T-cell (primary cell): ENCODE data around the gene CENPM. TPM values are rescaled to one million over a fixed set of nuclear protein-coding genes. Genes with fewer than 3 reads are reported as not detected.

Source experiments
- ATAC-seq, 4 experiments: fragments of 200-7000 bp in 3 of 4; fragments of 150-1000 bp in 1 of 4; cut with Tn5 transposase; replicated peaks in 1 of 4; 1 replicate in 3 of 4; 2 replicates in 1 of 4; pipeline ENCODE4 v1.10.0; 2021; ENCODE audit warnings: moderate library complexity in 3 of 4, mild to moderate bottlenecking in 2 of 4, moderate number of reproducible peaks in 1 of 4
- CTCF ChIA-PET, 2 donors: fragments of 300-600 bp; sonication (Branson Sonifier 250); formaldehyde crosslinking; loops; one replicate each; lab custom pipeline; 2022; ENCODE audit warnings: antibody characterized with exemption in 2 of 2; lab: Charles Lee
- POLR2A ChIA-PET, 2 donors: fragments of 300-600 bp; sonication (Branson Sonifier 250); formaldehyde crosslinking; loops; one replicate each; lab custom pipeline; 2022; ENCODE audit warnings: antibody characterized with exemption in 2 of 2; lab: Charles Lee
- DNase-seq, 35 experiments: peaks; one replicate each; pipeline versions ENCODE4 v3.0.0 to v3.0.0-alpha.2; 2013 to 2023
- H3K27ac ChIP-seq: one replicate; pipeline ENCODE4 v1.5.1; 2013; ENCODE audit warnings: low read length
- H3K27me3 ChIP-seq, 2 experiments: replicated peaks in 1 of 2; 1 replicate in 1 of 2; 2 replicates in 1 of 2; pipeline versions ENCODE4 v1.6.1 to v1.7.0; 2013; ENCODE audit warnings: low read length in 1 of 2, mixed read lengths in 1 of 2; ENCODE audit not compliant: control insufficient read depth in 2 of 2, insufficient read depth in 2 of 2; ENCODE audit errors: extremely low read depth in 1 of 2
- H3K36me3 ChIP-seq, 2 donors: 1 replicate in 1 of 2; 2 replicates in 1 of 2; pipeline versions ENCODE4 v1.6.1 to v1.7.0; 2013; ENCODE audit warnings: low read length in 1 of 2; ENCODE audit not compliant: control insufficient read depth in 2 of 2, insufficient read depth in 1 of 2; ENCODE audit errors: extremely low read depth in 1 of 2
- H3K4me1 ChIP-seq, 2 experiments: 1 replicate in 1 of 2; 2 replicates in 1 of 2; pipeline versions ENCODE4 v1.6.1 to v1.7.0; 2013; ENCODE audit warnings: low read length in 2 of 2, mixed read lengths in 1 of 2; ENCODE audit not compliant: insufficient read depth in 2 of 2, control insufficient read depth in 1 of 2; ENCODE audit errors: extremely low read depth in 1 of 2
- H3K4me3 ChIP-seq, 2 donors: 1 replicate in 1 of 2; 2 replicates in 1 of 2; pipeline versions ENCODE4 v1.5.1 to v1.7.0; 2013; ENCODE audit warnings: mild to moderate bottlenecking in 2 of 2, low read length in 1 of 2, moderate library complexity in 1 of 2; ENCODE audit not compliant: control insufficient read depth in 1 of 2; ENCODE audit errors: extremely low read depth in 1 of 2
- H3K9me3 ChIP-seq: 2 replicates; pipeline ENCODE4 v1.7.0; 2013
- H3K27ac Mint-ChIP-seq, 2 donors: one replicate each; pipeline ENCODE4 v1.8.0; 2020 to 2021; ENCODE audit warnings: mild to moderate bottlenecking in 2 of 2, mixed read lengths in 2 of 2
- H3K27me3 Mint-ChIP-seq, 2 donors: one replicate each; pipeline ENCODE4 v1.8.0; 2021 to 2022; ENCODE audit warnings: mixed read lengths in 2 of 2
- H3K36me3 Mint-ChIP-seq: one replicate; pipeline ENCODE4 v1.8.0; 2021; ENCODE audit warnings: mixed read lengths
- H3K4me1 Mint-ChIP-seq, 3 donors: one replicate each; pipeline ENCODE4 v1.8.0; 2020 to 2022; ENCODE audit warnings: mixed read lengths in 3 of 3, mild to moderate bottlenecking in 1 of 3
- H3K4me3 Mint-ChIP-seq, 3 donors: one replicate each; pipeline ENCODE4 v1.8.0; 2020 to 2022; ENCODE audit warnings: mild to moderate bottlenecking in 3 of 3, mixed read lengths in 3 of 3, moderate library complexity in 3 of 3
- H3K9me3 Mint-ChIP-seq, 3 donors: one replicate each; pipeline ENCODE4 v1.8.0; 2020 to 2022; ENCODE audit warnings: mixed read lengths in 3 of 3
- WGBS: methylation state at CpG from one replicate; pipeline ENCODE4 v1.1.5; 2013; ENCODE audit warnings: missing lambda C conversion rate; ENCODE audit not compliant: insufficient coverage; 5-methylcytosine and 5-hydroxymethylcytosine counted together
- total RNA-seq, 35 experiments: library from RNA in 6 of 35; stranded (reverse) in 6 of 35; fragments of 120-200 nt in 1 of 35; gene quantifications; one replicate each; pipeline versions ENCODE4 v1.2.1 to v1.2.4 and lab custom pipeline; 2013 to 2026

The CENPM gene
- total RNA-seq, 5 donors from 2014 or later (not counting 1 experiment from before 2014, with no cell fraction given) = 5.1 to 16.7 (median 7.9) TPM

GRCh38 chr22:41935509-41935908 is 11.4 kb downstream of the CENPM start:
- H3K27me3 Mint-ChIP-seq = no peaks in the 10 kb centered on the region
- peaks cover 19 to 47% (median 31%) of the 10 kb centered on the region in 3 donors for H3K4me1 Mint-ChIP-seq
- peak overlapping the region in 1 of 2 donors; percentile 70 for H3K27ac Mint-ChIP-seq
- Histone ChIP-seq H3K4me3 (no peak overlapping the region), H3K4me1 (peaks cover under 1 to 32% of the 10 kb centered on the region in 2 experiments), H3K27ac (peak overlapping the region; percentile 23), H3K36me3 (no peaks in the 10 kb centered on the region), H3K9me3 (no peaks in the 10 kb centered on the region), H3K27me3 (no peaks in the 10 kb centered on the region)
- no peak overlapping the region for H3K4me3 Mint-ChIP-seq
- no peaks in the 10 kb centered on the region for H3K9me3 Mint-ChIP-seq
- 98% methylated on average over 9 of the region's 9 CpGs for WGBS
- DNase-seq (no peak), ATAC-seq (no peak)
- ChIA-PET CTCF (no interaction called here), POLR2A (interaction anchor here (0.6 to 0.9 kb wide), 2 partner anchors 9 to 27 kb away, joined by 4 to 5 read pairs; no protein-coding TSS in a partner anchor)
- H3K36me3 Mint-ChIP-seq = no peaks in the 10 kb centered on the region

GRCh38 chr22:41935015-41935351 is 12.0 kb downstream of the CENPM start:
- peak overlapping the region; percentile 39 to 43 for H3K27ac Mint-ChIP-seq

GRCh38 chr22:41934284-41935014 is 12.5 kb downstream of the CENPM start:
- 98% methylated on average over 8 of the region's 17 CpGs for WGBS
- H3K36me3 Mint-ChIP-seq = no peaks in the 10 kb centered on the region
- CTCF ChIA-PET = no interaction called here
- Histone ChIP-seq H3K4me1 (peaks cover 0 to 21% of the 10 kb centered on the region in 2 experiments), H3K27ac (no peak overlapping the region), H3K4me3 (no peak overlapping the region), H3K27me3 (no peaks in the 10 kb centered on the region), H3K36me3 (no peaks in the 10 kb centered on the region), H3K9me3 (no peaks in the 10 kb centered on the region)
- H3K9me3 Mint-ChIP-seq = no peaks in the 10 kb centered on the region
- POLR2A ChIA-PET = interaction anchor here in 1 of 2 donors (0.6 to 0.9 kb wide), 2 partner anchors 11 to 459 kb away, joined by 3 to 6 read pairs; no protein-coding TSS in a partner anchor
- ATAC-seq (no peak), DNase-seq (no peak)
- H3K27ac Mint-ChIP-seq = peak overlapping the region; percentile 39 to 43
- H3K4me3 Mint-ChIP-seq = no peak overlapping the region
- H3K27me3 Mint-ChIP-seq = no peaks in the 10 kb centered on the region
- peaks cover 8 to 37% (median 20%) of the 10 kb centered on the region in 3 donors for H3K4me1 Mint-ChIP-seq

More at GRCh38 chr22:41935015-41935351, 12.0 kb downstream of the CENPM start:
- Histone ChIP-seq H3K4me3 (no peak overlapping the region), H3K27ac (no peak overlapping the region), H3K36me3 (no peaks in the 10 kb centered on the region), H3K27me3 (no peaks in the 10 kb centered on the region), H3K9me3 (no peaks in the 10 kb centered on the region), H3K4me1 (peaks cover 0 to 26% of the 10 kb centered on the region in 2 experiments)
- ChIA-PET POLR2A (interaction anchor here in 1 of 2 donors (0.9 kb wide), 2 partner anchors 11 to 27 kb away, joined by 3 to 5 read pairs; no protein-coding TSS in a partner anchor), CTCF (no interaction called here)
- 100% methylated on average over 1 of the region's 4 CpGs for WGBS
- DNase-seq (no peak), ATAC-seq (no peak)
- no peaks in the 10 kb centered on the region for H3K9me3 Mint-ChIP-seq
- H3K36me3 Mint-ChIP-seq = no peaks in the 10 kb centered on the region
- H3K4me1 Mint-ChIP-seq = peaks cover 13 to 42% (median 26%) of the 10 kb centered on the region in 3 donors
- no peaks in the 10 kb centered on the region for H3K27me3 Mint-ChIP-seq
- H3K4me3 Mint-ChIP-seq = no peak overlapping the region

- H3K4me1 ChIP-seq = peaks cover 0 to 19% of the 10 kb centered on the region in 2 experiments
- no peak overlapping the region for H3K27ac Mint-ChIP-seq
- ATAC-seq = peak in 1 of 4 experiments; percentile 6
These were observed 13.4 kb downstream of the CENPM start for GRCh38 chr22:41933411-41934177.

DNA sequence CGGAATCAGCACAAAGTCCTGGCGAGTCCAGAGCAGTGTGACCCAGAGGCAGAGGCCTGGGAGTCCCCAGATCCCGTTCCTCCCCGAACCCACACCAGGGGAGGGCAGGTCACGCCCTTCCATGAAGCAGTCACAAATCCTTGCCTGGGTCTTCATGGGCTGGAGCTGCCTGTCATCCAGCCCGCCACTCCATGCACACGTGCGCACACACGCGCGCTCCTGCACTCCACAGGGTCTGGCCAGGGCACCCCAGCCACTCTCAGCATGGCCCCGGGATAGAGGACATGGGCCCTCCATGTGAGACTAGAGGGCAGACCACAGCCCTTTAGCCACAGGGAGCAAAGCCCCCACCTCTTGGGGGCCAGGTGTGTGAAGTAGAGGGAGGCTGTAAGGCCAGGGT is 14.6 kb downstream of the CENPM start:
- Histone ChIP-seq H3K4me3 (no peak overlapping the region), H3K4me1 (peaks cover 0 to 22% of the 10 kb centered on the region in 2 experiments), H3K9me3 (no peaks in the 10 kb centered on the region), H3K27ac (no peak overlapping the region), H3K36me3 (no peaks in the 10 kb centered on the region), H3K27me3 (no peaks in the 10 kb centered on the region)
- Mint-ChIP-seq H3K27ac (peak overlapping the region in 1 of 2 donors; percentile 6), H3K27me3 (no peaks in the 10 kb centered on the region), H3K4me3 (no peak overlapping the region), H3K36me3 (no peaks in the 10 kb centered on the region), H3K9me3 (no peaks in the 10 kb centered on the region), H3K4me1 (peaks cover 10 to 38% (median 11%) of the 10 kb centered on the region in 3 donors)
- CTCF ChIA-PET = no interaction called here
- ATAC-seq (no peak), DNase-seq (no peak)
- 94% methylated on average over 11 of the region's 12 CpGs for WGBS
- POLR2A ChIA-PET = no interaction called here

More at GRCh38 chr22:41933411-41934177, 13.4 kb downstream of the CENPM start:
- Mint-ChIP-seq H3K4me3 (no peak overlapping the region), H3K27me3 (no peaks in the 10 kb centered on the region), H3K36me3 (no peaks in the 10 kb centered on the region), H3K4me1 (peaks cover 0 to 35% (median 12%) of the 10 kb centered on the region in 3 donors), H3K9me3 (no peaks in the 10 kb centered on the region)
- CTCF ChIA-PET = no interaction called here
- Histone ChIP-seq H3K27me3 (no peaks in the 10 kb centered on the region), H3K9me3 (no peaks in the 10 kb centered on the region), H3K36me3 (no peaks in the 10 kb centered on the region), H3K4me3 (no peak overlapping the region), H3K27ac (peak overlapping the region; percentile 24)
- WGBS = 82% methylated on average over 11 of the region's 16 CpGs
- POLR2A ChIA-PET = interaction anchor here in 1 of 2 donors (0.6 kb wide), 1 partner anchor 460 kb away, joined by 6 read pairs; no protein-coding TSS in a partner anchor
- no peak for DNase-seq

GRCh38 chr22:41931701-41932269 is 15.2 kb downstream of the CENPM start:
- no peak overlapping the region for H3K27ac ChIP-seq
- ChIA-PET CTCF (no interaction called here), POLR2A (no interaction called here)
- Mint-ChIP-seq H3K36me3 (no peaks in the 10 kb centered on the region), H3K9me3 (no peaks in the 10 kb centered on the region), H3K27ac (peak overlapping the region; percentile 6 to 49), H3K4me3 (no peak overlapping the region), H3K27me3 (no peaks in the 10 kb centered on the region), H3K4me1 (peaks cover 12 to 33% (median 12%) of the 10 kb centered on the region in 3 donors)
- no peak overlapping the region for H3K4me3 ChIP-seq
- H3K9me3 ChIP-seq = no peaks in the 10 kb centered on the region
- H3K36me3 ChIP-seq = no peaks in the 10 kb centered on the region
- ATAC-seq (no peak), DNase-seq (no peak)
- peaks cover 0 to 5% of the 10 kb centered on the region in 2 experiments for H3K27me3 ChIP-seq
- H3K4me1 ChIP-seq = peaks cover 0 to 25% of the 10 kb centered on the region in 2 experiments
- 87% methylated on average over 8 of the region's 10 CpGs for WGBS
